GM12864 (cell line): ENCODE measurements around the gene EPRS1.

Experiments used
- DNase-seq: peaks from one replicate; pipeline ENCODE4 v3.0.0-alpha.2; 2011; ENCODE audit warnings: low read depth
- H3K4me3 ChIP-seq: 2 replicates; pipeline ENCODE4 v1.5.1; 2011; ENCODE audit warnings: mild to moderate bottlenecking, low read depth, low read length, control low read depth
- CTCF ChIP-seq: IDR thresholded peaks from 2 replicates; pipeline ENCODE4 v1.5.1; 2011; ENCODE audit warnings: low read depth, mild to moderate bottlenecking, moderate library complexity, low read length, control low read depth, inconsistent platforms; ENCODE audit errors: missing control alignments

The EPRS1 gene

GRCh38 chr1:220012259-220012658 lies 34.0 kb downstream of the EPRS1 start:
- no peak for DNase-seq
- no peak for TF ChIP-seq CTCF
- no peak overlapping the region for H3K4me3 ChIP-seq

GRCh38 chr1:220011620-220012019 lies 34.7 kb downstream of the EPRS1 start:
- TF ChIP-seq CTCF, result no peak
- no peak overlapping the region for H3K4me3 ChIP-seq
- DNase-seq, result no peak

GRCh38 chr1:220007438-220007837 lies 38.9 kb downstream of the EPRS1 start:
- DNase-seq, result no peak
- TF ChIP-seq CTCF, result no peak
- no peak overlapping the region for H3K4me3 ChIP-seq

- no peak overlapping the region for H3K4me3 ChIP-seq
- TF ChIP-seq CTCF, result no peak
- no peak for DNase-seq
Observed at GRCh38 chr1:220005489-220005888, 40.8 kb downstream of the EPRS1 start.

GRCh38 chr1:220003610-220004299 lies 42.5 kb downstream of the EPRS1 start:
- H3K4me3 ChIP-seq, result no peak overlapping the region
- no peak for TF ChIP-seq CTCF
- no peak for DNase-seq

- no peak for TF ChIP-seq CTCF
Observed at GRCh38 chr1:220003015-220003414, 43.3 kb downstream of the EPRS1 start.

GRCh38 chr1:220001095-220001501 lies 45.2 kb downstream of the EPRS1 start:
- no peak overlapping the region for H3K4me3 ChIP-seq
- DNase-seq, result no peak
- no peak for TF ChIP-seq CTCF

More at GRCh38 chr1:220003015-220003414, 43.3 kb downstream of the EPRS1 start:
- no peak for DNase-seq
- no peak overlapping the region for H3K4me3 ChIP-seq
